Peyer's patch (tissue), 4 donors: Measurements from ENCODE around the gene ADGRD1.

Experiments used
- CTCF ChIP-seq, 6 experiments: fragments of 450-650 bp in 4 of 6; fragments of 200-600 bp in 2 of 6; sonication (generic) in 1 of 6; IDR thresholded peaks; one replicate each; pipeline ENCODE4 v1.5.1; 2017 to 2019; ENCODE audit warnings: antibody characterized with exemption in 6 of 6, mild to moderate bottlenecking in 3 of 6, moderate library complexity in 1 of 6
- POLR2A ChIP-seq, 2 donors: fragments of 450-650 bp; IDR thresholded peaks; one replicate each; pipeline ENCODE4 v1.5.1; 2017; ENCODE audit warnings: antibody characterized with exemption in 2 of 2, mild to moderate bottlenecking in 2 of 2, moderate library complexity in 2 of 2

- TF ChIP-seq CTCF (IDR thresholded peaks at IDR 0.05) (no peak), POLR2A (IDR thresholded peaks at IDR 0.05) (no peak)
Measured at GRCh38 chr12:131140697-131141096, 187.0 kb downstream of the ADGRD1 start.
